NCI-H345 treated with DMSO at 0.1 percent for 48 hours (cell line): ENCODE results near the gene CARM1.

Experiments used
- DNase-seq: peaks from one replicate; lab custom pipeline; 2025; ENCODE audit not compliant: unreplicated experiment; lab: John Stamatoyannopoulos, UW

CARM1 gene

GRCh38 chr19:10899151-10899653 lies 27.8 kb downstream of the CARM1 start:
- DNase-seq, result no peak

GRCh38 chr19:10907925-10908324 lies 36.6 kb downstream of the CARM1 start:
- no peak for DNase-seq

- no peak for DNase-seq
Observed at GRCh38 chr19:10908380-10908960, 37.1 kb downstream of the CARM1 start.

- DNase-seq, result no peak
Observed at GRCh38 chr19:10911579-10912363, 40.4 kb downstream of the CARM1 start.

- no peak for DNase-seq
Observed at GRCh38 chr19:10912619-10913018, 41.3 kb downstream of the CARM1 start.

- no peak for DNase-seq
Observed at GRCh38 chr19:10913716-10914340, 42.5 kb downstream of the CARM1 start.

GRCh38 chr19:10915130-10916091 lies 44.1 kb downstream of the CARM1 start:
- no peak for DNase-seq

GRCh38 chr19:10916602-10917001 lies 45.2 kb downstream of the CARM1 start:
- DNase-seq, result no peak

- no peak for DNase-seq
Observed at GRCh38 chr19:10918359-10918758, 47.0 kb downstream of the CARM1 start.

- no peak for DNase-seq
Observed at GRCh38 chr19:10919352-10920287, 48.3 kb downstream of the CARM1 start.

- DNase-seq, result no peak
Observed at GRCh38 chr19:10920288-10920655, 48.9 kb downstream of the CARM1 start.

GRCh38 chr19:10920781-10921180 lies 49.4 kb downstream of the CARM1 start:
- DNase-seq, result no peak

GRCh38 chr19:10921199-10921909 lies 50.0 kb downstream of the CARM1 start:
- no peak for DNase-seq

GRCh38 chr19:10921910-10922637 lies 50.7 kb downstream of the CARM1 start:
- DNase-seq, result no peak

GRCh38 chr19:10922638-10923014 lies 51.3 kb downstream of the CARM1 start:
- DNase-seq, result no peak

- DNase-seq, result no peak
Observed at GRCh38 chr19:10923260-10924112, 52.1 kb downstream of the CARM1 start.

- DNase-seq, result no peak
Observed at GRCh38 chr19:10924597-10924996, 53.2 kb downstream of the CARM1 start.
